ENCODE results near the gene CCDC51. TPM values are rescaled to one million over a fixed set of nuclear protein-coding genes. Genes with fewer than 3 reads are reported as not detected.
A peak's percentile ranks its signal among the peaks of the same experiment; 100 is the strongest.
"Not testable (repeated sequence)": the region's sequence is repeated elsewhere in the genome, so short reads cannot be mapped to it uniquely, and the experiment has no call there.

CCDC51 gene
- total RNA-seq, result 13.8 TPM
- 32.8 TPM for polyA plus RNA-seq (ENCODE audit: insufficient read depth, low read depth, low replicate concordance)
- long read RNA-seq, donor 1, partial matches to known transcripts, result 0 of 3 reads
- long read RNA-seq, donor 1, other reads (novel, unspliced or antisense), result 0 of 3 reads
- long read RNA-seq, donor 2, transcript CCDC51-201 (4 exons, 1,560 nt), result major isoform, 5 of 6 reads
- long read RNA-seq, donor 2, partial matches to known transcripts, result 0 of 6 reads
- long read RNA-seq, donor 2, other reads (novel, unspliced or antisense), result 0 of 6 reads
- long read RNA-seq, donor 3, partial matches to known transcripts, result 397 of 1,404 reads
- long read RNA-seq, donor 3, other reads (novel, unspliced or antisense), result 1,003 of 1,404 reads
- long read RNA-seq, donor 4, partial matches to known transcripts, result 5 of 9 reads
- long read RNA-seq, donor 4, other reads (novel, unspliced or antisense), result 0 of 9 reads
- long read RNA-seq, donor 5, result 0 reads
- long read RNA-seq, donor 6, partial matches to known transcripts, result 18 of 19 reads
- long read RNA-seq, donor 6, other reads (novel, unspliced or antisense), result 0 of 19 reads
- long read RNA-seq, donor 7, transcript CCDC51-201 (4 exons, 1,560 nt), result major isoform, 5 of 14 reads
- long read RNA-seq, donor 7, partial matches to known transcripts, result 6 of 14 reads
- long read RNA-seq, donor 7, other reads (novel, unspliced or antisense), result 2 of 14 reads
- long read RNA-seq, donor 8, partial matches to known transcripts, result 0 of 5 reads
- long read RNA-seq, donor 8, other reads (novel, unspliced or antisense), result 0 of 5 reads
- long read RNA-seq, donor 9, partial matches to known transcripts, result 673 of 694 reads
- long read RNA-seq, donor 9, other reads (novel, unspliced or antisense), result 15 of 694 reads
- long read RNA-seq, donor 10, partial matches to known transcripts, result 9 of 11 reads
- long read RNA-seq, donor 10, other reads (novel, unspliced or antisense), result 0 of 11 reads

- H3K9me3 ChIP-seq (ENCODE audit: control insufficient read depth in 2 of 3, insufficient read depth in 1 of 3, low read length in 3 of 3), result no peaks in the 10 kb centered on the region
- peak within 1 kb of the TSS; percentile 94 to 100 (median 97) for H3K4me3 ChIP-seq (ENCODE audit: low read length in 3 of 3)
- peaks cover 2 to 12% (median 4%) of the 10 kb centered on the region in 3 donors for H3K36me3 ChIP-seq (ENCODE audit: control insufficient read depth in 2 of 3, insufficient read depth in 3 of 3, low read length in 3 of 3)
- TF ChIP-seq, protein P1, sequence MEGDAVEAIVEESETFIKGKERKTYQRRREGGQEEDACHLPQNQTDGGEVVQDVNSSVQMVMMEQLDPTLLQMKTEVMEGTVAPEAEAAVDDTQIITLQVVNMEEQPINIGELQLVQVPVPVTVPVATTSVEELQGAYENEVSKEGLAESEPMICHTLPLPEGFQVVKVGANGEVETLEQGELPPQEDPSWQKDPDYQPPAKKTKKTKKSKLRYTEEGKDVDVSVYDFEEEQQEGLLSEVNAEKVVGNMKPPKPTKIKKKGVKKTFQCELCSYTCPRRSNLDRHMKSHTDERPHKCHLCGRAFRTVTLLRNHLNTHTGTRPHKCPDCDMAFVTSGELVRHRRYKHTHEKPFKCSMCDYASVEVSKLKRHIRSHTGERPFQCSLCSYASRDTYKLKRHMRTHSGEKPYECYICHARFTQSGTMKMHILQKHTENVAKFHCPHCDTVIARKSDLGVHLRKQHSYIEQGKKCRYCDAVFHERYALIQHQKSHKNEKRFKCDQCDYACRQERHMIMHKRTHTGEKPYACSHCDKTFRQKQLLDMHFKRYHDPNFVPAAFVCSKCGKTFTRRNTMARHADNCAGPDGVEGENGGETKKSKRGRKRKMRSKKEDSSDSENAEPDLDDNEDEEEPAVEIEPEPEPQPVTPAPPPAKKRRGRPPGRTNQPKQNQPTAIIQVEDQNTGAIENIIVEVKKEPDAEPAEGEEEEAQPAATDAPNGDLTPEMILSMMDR (IDR thresholded peaks at IDR 0.05; ENCODE audit: borderline replicate concordance, extremely low read depth, insufficient read depth), result peak; percentile 3
- peak within 1 kb of the TSS; percentile 90 to 97 for H3K27ac ChIP-seq (ENCODE audit: low read depth in 2 of 2, low read length in 2 of 2)
- peak within 1 kb of the TSS; percentile 67 to 95 (median 88) for H3K9ac ChIP-seq (ENCODE audit: low read length in 3 of 3)
- intact Hi-C loops (cut with DNase I), result loop anchor here (5.0 to 10.0 kb wide), 2 partner anchors 38 to 165 kb away; no protein-coding TSS in a partner anchor
- peak; percentile 98 to 99 (median 99) for DNase-seq
- peak; percentile 98 for FAIRE-seq
- no peaks in the 10 kb centered on the region for H3K27me3 ChIP-seq (ENCODE audit: control insufficient read depth, insufficient read depth, low read length)
- peaks cover 0 to 15% (median 8%) of the 10 kb centered on the region in 3 donors for H3K4me1 ChIP-seq (ENCODE audit: control insufficient read depth in 2 of 3, insufficient read depth in 2 of 3, low read depth in 1 of 3, low read length in 3 of 3)
These were observed at the start of gene CCDC51, which contains the start of gene TMA7 for GRCh38 chr3:48439820-48440589. CCDC51 (minus strand) TSS chr3:48440119; CDS start chr3:48435128, 4,991 bp downstream. TMA7 (plus strand) TSS chr3:48440257; CDS start chr3:48440297, 40 bp downstream.

DNA sequence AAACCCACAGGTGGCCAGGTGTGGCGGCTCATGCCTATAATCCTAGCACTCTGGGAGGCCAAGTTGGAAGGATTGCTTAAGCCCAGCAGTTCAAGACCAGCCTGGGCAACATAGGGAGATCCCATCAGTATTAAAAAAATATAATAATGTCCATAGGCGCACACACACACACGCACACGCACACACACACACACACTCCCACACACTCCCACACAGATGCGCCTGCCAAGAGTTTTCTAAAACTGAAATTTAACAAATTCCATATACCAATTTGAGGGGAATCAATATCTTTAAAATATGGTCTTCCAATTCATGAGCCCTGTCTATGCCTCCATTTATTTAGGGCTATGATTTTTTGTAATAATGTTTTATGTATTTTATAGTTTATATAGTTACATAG is 47.0 kb upstream of the CCDC51 start:
- intact Hi-C loops (cut with DNase I), result no loop called here
- Histone ChIP-seq H3K9ac (ENCODE audit: low read length in 3 of 3) (no peak overlapping the region), H3K9me3 (ENCODE audit: control insufficient read depth in 2 of 3, insufficient read depth in 1 of 3, low read length in 3 of 3) (no peaks in the 10 kb centered on the region), H3K4me3 (ENCODE audit: low read length in 3 of 3) (no peak overlapping the region), H3K36me3 (ENCODE audit: control insufficient read depth in 2 of 3, insufficient read depth in 3 of 3, low read length in 3 of 3) (no peaks in the 10 kb centered on the region), H3K27me3 (ENCODE audit: control insufficient read depth, insufficient read depth, low read length) (no peaks in the 10 kb centered on the region), H3K4me1 (ENCODE audit: control insufficient read depth in 2 of 3, insufficient read depth in 2 of 3, low read depth in 1 of 3, low read length in 3 of 3) (no peaks in the 10 kb centered on the region), H3K27ac (ENCODE audit: low read depth in 2 of 2, low read length in 2 of 2) (no peak overlapping the region)
- TF ChIP-seq, protein P1 (IDR thresholded peaks at IDR 0.05; ENCODE audit: borderline replicate concordance, extremely low read depth, insufficient read depth), result no peak
- DNase-seq (no peak), FAIRE-seq (no peak)

DNA sequence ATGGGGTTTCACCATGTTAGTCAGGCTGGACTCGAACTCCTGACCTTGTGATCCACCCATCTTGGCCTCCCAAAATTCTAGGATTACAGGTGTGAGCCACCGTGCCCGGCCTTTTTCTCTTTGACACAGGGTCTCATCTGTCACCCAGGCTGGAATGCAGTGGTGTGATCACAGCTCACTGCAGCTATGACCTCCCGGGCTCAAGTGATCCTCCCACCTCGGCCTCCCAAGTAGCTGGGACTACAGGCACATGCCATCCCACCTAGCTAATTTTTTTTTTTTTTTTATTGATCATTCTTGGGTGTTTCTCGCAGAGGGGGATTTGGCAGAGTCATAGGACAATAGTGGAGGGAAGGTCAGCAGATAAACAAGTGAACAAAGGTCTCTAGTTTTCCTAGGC is 42.9 kb upstream of the CCDC51 start:
- FAIRE-seq; H3K27ac ChIP-seq (ENCODE audit: low read depth in 2 of 2, low read length in 2 of 2); DNase-seq; H3K9me3 ChIP-seq (ENCODE audit: control insufficient read depth in 2 of 3, insufficient read depth in 1 of 3, low read length in 3 of 3); H3K27me3 ChIP-seq (ENCODE audit: control insufficient read depth, insufficient read depth, low read length); H3K36me3 ChIP-seq (ENCODE audit: control insufficient read depth in 2 of 3, insufficient read depth in 3 of 3, low read length in 3 of 3); H3K4me1 ChIP-seq (ENCODE audit: control insufficient read depth in 2 of 3, insufficient read depth in 2 of 3, low read depth in 1 of 3, low read length in 3 of 3); H3K9ac ChIP-seq (ENCODE audit: low read length in 3 of 3); H3K4me3 ChIP-seq (ENCODE audit: low read length in 3 of 3); intact Hi-C loops (cut with DNase I): not testable (repeated sequence)

GRCh38 chr3:48480891-48481290 is 41.0 kb upstream of the CCDC51 start:
- not testable (repeated sequence) for H3K27ac ChIP-seq (ENCODE audit: low read depth in 2 of 2, low read length in 2 of 2)
- DNase-seq, result peak in 1 of 5 donors; percentile 7

More at GRCh38 chr3:48480891-48481290, 41.0 kb upstream of the CCDC51 start:
- H3K4me1 ChIP-seq (ENCODE audit: control insufficient read depth in 2 of 3, insufficient read depth in 2 of 3, low read depth in 1 of 3, low read length in 3 of 3); FAIRE-seq; H3K9me3 ChIP-seq (ENCODE audit: control insufficient read depth in 2 of 3, insufficient read depth in 1 of 3, low read length in 3 of 3); H3K27me3 ChIP-seq (ENCODE audit: control insufficient read depth, insufficient read depth, low read length); H3K36me3 ChIP-seq (ENCODE audit: control insufficient read depth in 2 of 3, insufficient read depth in 3 of 3, low read length in 3 of 3); intact Hi-C loops (cut with DNase I); H3K4me3 ChIP-seq (ENCODE audit: low read length in 3 of 3); H3K9ac ChIP-seq (ENCODE audit: low read length in 3 of 3): not testable (repeated sequence)
